ENCODE measurements around the gene CAMTA1. TPM values are rescaled to one million over a fixed set of nuclear protein-coding genes. Genes with fewer than 3 reads are reported as not detected.
"Not testable (repeated sequence)": the region's sequence is repeated elsewhere in the genome, so short reads cannot be mapped to it uniquely, and the experiment has no call there.

Gene CAMTA1
- polyA plus RNA-seq, 1 donor from 2014 or later, result 162 TPM

DNA sequence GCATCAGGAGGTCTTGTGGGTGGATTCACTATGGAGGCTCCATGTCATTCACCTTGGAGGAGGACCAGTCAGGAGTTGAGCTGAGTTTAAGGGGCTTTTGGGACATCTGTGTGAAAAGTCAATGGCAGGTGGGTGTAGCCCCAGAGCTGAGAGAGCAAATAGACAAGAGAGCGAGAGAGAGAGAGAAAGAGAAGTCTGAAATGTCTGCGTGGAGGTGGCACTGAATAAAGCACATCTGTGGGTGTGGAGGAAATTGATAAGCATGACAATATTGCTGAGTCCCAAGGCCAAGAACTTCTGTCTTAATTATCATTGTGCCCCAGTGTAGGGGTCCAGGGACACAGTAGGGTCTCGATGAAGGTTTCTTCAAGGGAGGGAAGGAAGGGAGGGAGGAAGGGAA lies 906.3 kb downstream of the CAMTA1 start (continued):
- TF ChIP-seq, protein P1, sequence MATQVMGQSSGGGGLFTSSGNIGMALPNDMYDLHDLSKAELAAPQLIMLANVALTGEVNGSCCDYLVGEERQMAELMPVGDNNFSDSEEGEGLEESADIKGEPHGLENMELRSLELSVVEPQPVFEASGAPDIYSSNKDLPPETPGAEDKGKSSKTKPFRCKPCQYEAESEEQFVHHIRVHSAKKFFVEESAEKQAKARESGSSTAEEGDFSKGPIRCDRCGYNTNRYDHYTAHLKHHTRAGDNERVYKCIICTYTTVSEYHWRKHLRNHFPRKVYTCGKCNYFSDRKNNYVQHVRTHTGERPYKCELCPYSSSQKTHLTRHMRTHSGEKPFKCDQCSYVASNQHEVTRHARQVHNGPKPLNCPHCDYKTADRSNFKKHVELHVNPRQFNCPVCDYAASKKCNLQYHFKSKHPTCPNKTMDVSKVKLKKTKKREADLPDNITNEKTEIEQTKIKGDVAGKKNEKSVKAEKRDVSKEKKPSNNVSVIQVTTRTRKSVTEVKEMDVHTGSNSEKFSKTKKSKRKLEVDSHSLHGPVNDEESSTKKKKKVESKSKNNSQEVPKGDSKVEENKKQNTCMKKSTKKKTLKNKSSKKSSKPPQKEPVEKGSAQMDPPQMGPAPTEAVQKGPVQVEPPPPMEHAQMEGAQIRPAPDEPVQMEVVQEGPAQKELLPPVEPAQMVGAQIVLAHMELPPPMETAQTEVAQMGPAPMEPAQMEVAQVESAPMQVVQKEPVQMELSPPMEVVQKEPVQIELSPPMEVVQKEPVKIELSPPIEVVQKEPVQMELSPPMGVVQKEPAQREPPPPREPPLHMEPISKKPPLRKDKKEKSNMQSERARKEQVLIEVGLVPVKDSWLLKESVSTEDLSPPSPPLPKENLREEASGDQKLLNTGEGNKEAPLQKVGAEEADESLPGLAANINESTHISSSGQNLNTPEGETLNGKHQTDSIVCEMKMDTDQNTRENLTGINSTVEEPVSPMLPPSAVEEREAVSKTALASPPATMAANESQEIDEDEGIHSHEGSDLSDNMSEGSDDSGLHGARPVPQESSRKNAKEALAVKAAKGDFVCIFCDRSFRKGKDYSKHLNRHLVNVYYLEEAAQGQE (IDR thresholded peaks at IDR 0.05; ENCODE audit: borderline replicate concordance), result no peak

DNA sequence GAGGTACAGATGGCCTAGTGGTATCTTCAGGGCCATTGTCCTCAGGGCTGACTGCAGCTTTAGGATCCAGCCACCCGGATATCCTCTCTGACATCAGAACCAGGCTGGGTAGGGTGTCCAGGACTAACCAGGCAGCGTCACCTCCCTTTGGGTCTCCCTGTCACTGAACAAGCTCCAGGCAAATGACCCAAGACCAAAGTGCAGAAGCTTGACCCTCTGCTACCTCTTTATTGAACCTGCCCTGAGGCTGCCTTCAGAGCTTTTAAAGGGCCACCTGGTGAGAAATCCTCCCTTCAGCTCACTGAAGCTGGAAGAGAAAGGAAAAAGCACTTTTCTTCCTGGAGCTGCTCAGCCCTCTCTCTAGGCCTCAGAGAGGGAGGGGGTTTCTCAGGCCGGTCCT lies 906.8 kb downstream of the CAMTA1 start:
- Histone ChIP-seq H3K36me3 (ENCODE audit: insufficient read depth, low read length) (no peaks in the 10 kb centered on the region), H3F3A (ENCODE audit: insufficient read depth, low read length, poor library complexity, severe bottlenecking) (no peaks in the 10 kb centered on the region), H2AFZ (ENCODE audit: low read depth, low read length) (no peak overlapping the region), H3K9ac (ENCODE audit: low read length) (no peak overlapping the region), H4K20me1 (ENCODE audit: insufficient read depth) (no peaks in the 10 kb centered on the region), H3K27ac (ENCODE audit: low read length) (no peak overlapping the region), H3K4me2 (ENCODE audit: low read length) (no peak overlapping the region), H3K9me3 (ENCODE audit: low read length) (no peaks in the 10 kb centered on the region), H3K9me2 (ENCODE audit: insufficient read depth, low read length) (no peaks in the 10 kb centered on the region), H3K79me2 (replicated peaks; ENCODE audit: insufficient read depth, low read length) (no peaks in the 10 kb centered on the region), H3K27me3 (ENCODE audit: insufficient read depth, low read depth, low read length) (no peaks in the 10 kb centered on the region), H3K4me3 (ENCODE audit: low read length) (no peak overlapping the region)
- TF ChIP-seq SMC3 (conservative IDR thresholded peaks at IDR 0.05; ENCODE audit: poor library complexity) (no peak), MXI1 (conservative IDR thresholded peaks at IDR 0.05; ENCODE audit: poor library complexity, severe bottlenecking) (no peak), TAF1 (IDR thresholded peaks at IDR 0.05; ENCODE audit: low read depth) (no peak), RAD21 (conservative IDR thresholded peaks at IDR 0.05) (no peak), EP300 (conservative IDR thresholded peaks at IDR 0.05; ENCODE audit: poor library complexity, severe bottlenecking) (no peak), POLR2AphosphoS5 (IDR thresholded peaks at IDR 0.05) (no peak), EZH2 (IDR thresholded peaks at IDR 0.05; ENCODE audit: borderline replicate concordance, insufficient read depth, low read length, poor library complexity, severe bottlenecking) (no peak)
- TF ChIP-seq, protein P2, sequence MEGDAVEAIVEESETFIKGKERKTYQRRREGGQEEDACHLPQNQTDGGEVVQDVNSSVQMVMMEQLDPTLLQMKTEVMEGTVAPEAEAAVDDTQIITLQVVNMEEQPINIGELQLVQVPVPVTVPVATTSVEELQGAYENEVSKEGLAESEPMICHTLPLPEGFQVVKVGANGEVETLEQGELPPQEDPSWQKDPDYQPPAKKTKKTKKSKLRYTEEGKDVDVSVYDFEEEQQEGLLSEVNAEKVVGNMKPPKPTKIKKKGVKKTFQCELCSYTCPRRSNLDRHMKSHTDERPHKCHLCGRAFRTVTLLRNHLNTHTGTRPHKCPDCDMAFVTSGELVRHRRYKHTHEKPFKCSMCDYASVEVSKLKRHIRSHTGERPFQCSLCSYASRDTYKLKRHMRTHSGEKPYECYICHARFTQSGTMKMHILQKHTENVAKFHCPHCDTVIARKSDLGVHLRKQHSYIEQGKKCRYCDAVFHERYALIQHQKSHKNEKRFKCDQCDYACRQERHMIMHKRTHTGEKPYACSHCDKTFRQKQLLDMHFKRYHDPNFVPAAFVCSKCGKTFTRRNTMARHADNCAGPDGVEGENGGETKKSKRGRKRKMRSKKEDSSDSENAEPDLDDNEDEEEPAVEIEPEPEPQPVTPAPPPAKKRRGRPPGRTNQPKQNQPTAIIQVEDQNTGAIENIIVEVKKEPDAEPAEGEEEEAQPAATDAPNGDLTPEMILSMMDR (IDR thresholded peaks at IDR 0.05; ENCODE audit: poor library complexity, severe bottlenecking), result no peak
- TF ChIP-seq, protein P1 (IDR thresholded peaks at IDR 0.05; ENCODE audit: borderline replicate concordance), result no peak

DNA sequence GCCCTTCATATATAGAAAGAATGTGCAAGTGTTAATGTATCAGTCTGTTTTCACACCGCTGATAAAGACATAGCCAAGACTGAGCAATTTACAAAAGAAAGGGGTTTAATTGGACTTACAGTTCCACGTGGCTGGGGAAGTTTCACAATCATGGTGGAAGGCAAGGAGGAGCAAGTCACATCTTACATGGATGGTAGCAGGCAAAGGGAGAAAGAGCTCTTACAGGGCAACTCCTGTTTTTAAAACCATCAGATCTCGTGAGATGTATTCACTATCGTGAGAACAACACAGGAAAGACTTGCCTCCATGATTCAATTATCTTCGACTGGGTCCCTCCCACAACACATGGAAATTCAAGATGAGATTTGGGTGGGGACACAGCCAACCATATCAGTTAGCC lies 907.8 kb downstream of the CAMTA1 start:
- not testable (repeated sequence) for H3K4me2 ChIP-seq (ENCODE audit: low read length); H4K20me1 ChIP-seq (ENCODE audit: insufficient read depth); H3K79me2 ChIP-seq (replicated peaks; ENCODE audit: insufficient read depth, low read length); H3K9me3 ChIP-seq (ENCODE audit: low read length); H3K27me3 ChIP-seq (ENCODE audit: insufficient read depth, low read depth, low read length); H3K4me3 ChIP-seq (ENCODE audit: low read length); H3K36me3 ChIP-seq (ENCODE audit: insufficient read depth, low read length); H3F3A ChIP-seq (ENCODE audit: insufficient read depth, low read length, poor library complexity, severe bottlenecking); H3K9me2 ChIP-seq (ENCODE audit: insufficient read depth, low read length); H3K27ac ChIP-seq (ENCODE audit: low read length); H3K9ac ChIP-seq (ENCODE audit: low read length); H2AFZ ChIP-seq (ENCODE audit: low read depth, low read length)

Measured in neural cell (in vitro differentiated cells).